Endothelial cell of umbilical vein (primary cell): Measurements from ENCODE around the gene CIRBP. TPM values are rescaled to one million over a fixed set of nuclear protein-coding genes. Genes with fewer than 3 reads are reported as not detected.

Source experiments
- BruUV-seq: library from RNA; stranded (reverse); fragments of 400-500 nt; replicated peaks from 2 replicates; lab custom pipeline; 2021; lab: Mats Ljungman, UMichigan
- CTCF ChIA-PET: fragments of 300-600, 350-600 bp; sonication (Branson Sonifier 250); formaldehyde crosslinking; loops from one replicate; lab custom pipeline; 2021; ENCODE audit warnings: antibody characterized with exemption, inconsistent platforms; lab: Charles Lee
- POLR2A ChIA-PET: fragments of 300-600, 350-600 bp; sonication (Branson Sonifier 250); formaldehyde crosslinking; loops from one replicate; lab custom pipeline; 2021; ENCODE audit warnings: antibody characterized with exemption, inconsistent platforms; lab: Charles Lee
- DNase-seq: peaks from one replicate; pipeline ENCODE4 v3.0.0-alpha.2; 2011; ENCODE audit warnings: low read depth, low spot score
- FAIRE-seq: peaks from 2 replicates; lab custom pipeline; 2011; peaks lifted over from hg19 to GRCh38; lab: Jason Lieb, UNC
- H2AFZ ChIP-seq: 2 replicates; pipeline ENCODE4 v1.6.0; 2012; ENCODE audit warnings: low read depth, low read length, control low read depth, inconsistent platforms
- H3K27ac ChIP-seq: 2 replicates; pipeline ENCODE4 v1.5.1; 2011; ENCODE audit warnings: low read depth, mild to moderate bottlenecking, control low read depth, low read length, moderate library complexity; ENCODE audit not compliant: insufficient read depth
- H3K27me3 ChIP-seq, 2 experiments: 2 replicates each; pipeline versions ENCODE4 v1.6.0 to v1.6.1; 2011; ENCODE audit warnings: low read length in 2 of 2, mixed read lengths in 1 of 2; ENCODE audit not compliant: control insufficient read depth in 2 of 2, insufficient read depth in 2 of 2
- H3K36me3 ChIP-seq, 2 experiments: 2 replicates in 1 of 2; 3 replicates in 1 of 2; pipeline ENCODE4 v1.5.1; 2011; ENCODE audit warnings: low read length in 2 of 2, mild to moderate bottlenecking in 1 of 2, moderate library complexity in 1 of 2; ENCODE audit not compliant: control insufficient read depth in 2 of 2, insufficient read depth in 2 of 2; ENCODE audit errors: extremely low read depth in 1 of 2
- H3K4me1 ChIP-seq: 3 replicates; pipeline ENCODE4 v1.5.1; 2011; ENCODE audit warnings: mild to moderate bottlenecking, low read length; ENCODE audit not compliant: control insufficient read depth, insufficient read depth; ENCODE audit errors: extremely low read depth
- H3K4me2 ChIP-seq: 2 replicates; pipeline ENCODE4 v1.6.1; 2011; ENCODE audit warnings: low read length, control low read depth, mixed read lengths; ENCODE audit not compliant: insufficient read depth
- H3K4me3 ChIP-seq, 3 experiments: fragments of 200-600 bp in 1 of 3; sonication (generic), shearing (Covaris generic) in 1 of 3; replicated peaks in 1 of 3; 2 replicates each; pipeline ENCODE4 v1.5.1; 2011 to 2016; ENCODE audit warnings: control low read depth in 3 of 3, low read length in 3 of 3, mild to moderate bottlenecking in 2 of 3, inconsistent platforms in 1 of 3, low read depth in 1 of 3, moderate library complexity in 1 of 3; ENCODE audit not compliant: insufficient read depth in 1 of 3
- H3K79me2 ChIP-seq: 2 replicates; pipeline ENCODE4 v1.6.0; 2012; ENCODE audit warnings: low read length, inconsistent platforms; ENCODE audit not compliant: control insufficient read depth, insufficient read depth
- H3K9ac ChIP-seq: replicated peaks from 2 replicates; pipeline ENCODE3; 2011; ENCODE audit warnings: low read length, control low read depth; ENCODE audit not compliant: insufficient read depth; ENCODE audit errors: extremely low read depth
- H3K9me1 ChIP-seq: replicated peaks from 3 replicates; pipeline ENCODE4 v1.6.0; 2011; ENCODE audit warnings: mild to moderate bottlenecking, low read length; ENCODE audit not compliant: control insufficient read depth, insufficient read depth; ENCODE audit errors: extremely low read depth
- H3K9me3 ChIP-seq: replicated peaks from 2 replicates; pipeline ENCODE4 v1.5.1; 2012; ENCODE audit warnings: low read length, inconsistent platforms; ENCODE audit not compliant: control insufficient read depth, insufficient read depth
- H4K20me1 ChIP-seq: replicated peaks from 2 replicates; pipeline ENCODE3; 2011; ENCODE audit warnings: mild to moderate bottlenecking, low read length; ENCODE audit not compliant: control insufficient read depth, insufficient read depth; ENCODE audit errors: extremely low read depth
- CTCF ChIP-seq, 2 donors: IDR thresholded peaks; 1 replicate in 1 of 2; 2 replicates in 1 of 2; pipeline ENCODE4 v1.5.1; 2011; ENCODE audit warnings: low read length in 2 of 2, mild to moderate bottlenecking in 2 of 2, moderate library complexity in 2 of 2, control low read depth in 1 of 2, inconsistent platforms in 1 of 2, low read depth in 1 of 2; ENCODE audit not compliant: insufficient read depth in 1 of 2; ENCODE audit errors: extremely low read depth in 1 of 2
- EZH2 ChIP-seq: IDR thresholded peaks from 2 replicates; pipeline ENCODE4 v1.6.1; 2012; ENCODE audit warnings: borderline replicate concordance, low read depth, mild to moderate bottlenecking, moderate library complexity, low read length, inconsistent platforms; ENCODE audit not compliant: severe bottlenecking
- FOS ChIP-seq: IDR thresholded peaks from 2 replicates; pipeline ENCODE4 v1.6.1; 2011; ENCODE audit warnings: mild to moderate bottlenecking, low read length, moderate library complexity, borderline replicate concordance; ENCODE audit not compliant: insufficient read depth
- GATA2 ChIP-seq: IDR thresholded peaks from 2 replicates; pipeline ENCODE4 v1.7.0; 2011; ENCODE audit warnings: low read depth, mild to moderate bottlenecking, moderate library complexity, mixed read lengths, low read length; ENCODE audit not compliant: insufficient read length, insufficient read depth
- JUN ChIP-seq: IDR thresholded peaks from 2 replicates; pipeline ENCODE4 v1.6.1; 2011; ENCODE audit warnings: borderline replicate concordance, low read depth; ENCODE audit not compliant: insufficient read length, insufficient read depth
- MAX ChIP-seq: IDR thresholded peaks from 2 replicates; pipeline ENCODE4 v1.6.1; 2011; ENCODE audit not compliant: insufficient read depth, insufficient read length
- MYC ChIP-seq: IDR thresholded peaks from one replicate; pipeline ENCODE4 v1.6.1; 2011; ENCODE audit warnings: mild to moderate bottlenecking, low read depth, low read length
- POLR2A ChIP-seq: IDR thresholded peaks from 2 replicates; pipeline ENCODE4 v1.6.1; 2012; ENCODE audit warnings: low read depth, mild to moderate bottlenecking, control low read depth, low read length
- POLR2AphosphoS5 ChIP-seq: IDR thresholded peaks from 2 replicates; pipeline ENCODE4 v1.6.1; 2012; ENCODE audit warnings: low read depth, mild to moderate bottlenecking, control low read depth, low read length, moderate library complexity; ENCODE audit not compliant: insufficient read depth
- dilution Hi-C: fragments of 300-500 bp; cut with MboI; formaldehyde crosslinking; loops from one replicate; pipeline ENCODE4 v1.15.0; 2019; ENCODE audit warnings: low sequenced_read_pairs; ENCODE audit not compliant: extremely low pct_ligation_motif_present
- intact Hi-C: fragments of 100-400 bp; cut with micrococcal nuclease; formaldehyde crosslinking; loops from one replicate; pipeline ENCODE4 v1.10.0; 2022
- polyA plus RNA-seq, 4 experiments: library from polyadenylated mRNA; depleted of rRNA in 3 of 4; stranded (reverse) in 3 of 4; unstranded in 1 of 4; fragments of >200 nt; gene quantifications; 2 replicates each; pipeline versions ENCODE4 v1.2.1 to v1.2.3, GENCODE V29; 2011 to 2012; ENCODE audit warnings: missing spikeins in 1 of 4
- total RNA-seq: library from RNA; stranded (reverse); gene quantifications from 2 replicates; pipeline ENCODE4 v1.2.3, GENCODE V29; 2021

The CIRBP gene
- total and polyA plus RNA-seq, 2 donors (not counting 3 experiments of a cell fraction or from before 2014, with no cell fraction given), result 225 to 439 TPM

GRCh38 chr19:1219786-1220476, 49.2 kb upstream of the CIRBP start:
- Histone ChIP-seq H3K9me3 (no peaks in the 10 kb centered on the region), H3K36me3 (peaks cover 5 to 17% of the 10 kb centered on the region in 2 experiments), H3K27me3 (no peaks in the 10 kb centered on the region), H4K20me1 (no peaks in the 10 kb centered on the region), H3K4me3 (no peak overlapping the region), H3K27ac (no peak overlapping the region), H3K4me2 (no peak overlapping the region), H3K9me1 (no peaks in the 10 kb centered on the region), H3K79me2 (peaks cover 36% of the 10 kb centered on the region), H3K4me1 (peaks cover 10% of the 10 kb centered on the region), H2AFZ (no peak overlapping the region), H3K9ac (no peak overlapping the region)
- CTCF ChIA-PET, result interaction anchor here (1.9 to 2.4 kb wide), 2 partner anchors 12 to 24 kb away, joined by 5 read pairs; no protein-coding TSS in a partner anchor
- no peak for FAIRE-seq
- POLR2A ChIA-PET, result no interaction called here
- dilution Hi-C loops (no loop called here), intact Hi-C loops (no loop called here)
- no TSS peak for BruUV-seq
- TF ChIP-seq MAX, result no peak
- no peak for TF ChIP-seq EZH2
- no peak for TF ChIP-seq POLR2A
- TF ChIP-seq FOS, result no peak
- no peak for TF ChIP-seq MYC
- TF ChIP-seq POLR2AphosphoS5, result no peak
- TF ChIP-seq JUN, result no peak
- no peak for TF ChIP-seq GATA2
- TF ChIP-seq CTCF (IDR thresholded peaks at IDR 0.05; ENCODE audit: extremely low read depth in 1 of 2, insufficient read depth in 1 of 2, low read depth in 1 of 2, low read length in 2 of 2), result no peak
- DNase-seq, result no peak
